Activated T-cell treated with anti-CD3 and anti-CD28 coated beads for 4 hours (primary cell): ENCODE data around the gene CCDC85C.

Source experiments
- DNase-seq: peaks from one replicate; pipeline ENCODE4 v3.0.0-alpha.2; 2020

CCDC85C gene

GRCh38 chr14:99535908-99536778 lies 67.9 kb downstream of the CCDC85C start:
- no peak for DNase-seq

GRCh38 chr14:99535448-99535847 lies 68.6 kb downstream of the CCDC85C start:
- no peak for DNase-seq

DNA sequence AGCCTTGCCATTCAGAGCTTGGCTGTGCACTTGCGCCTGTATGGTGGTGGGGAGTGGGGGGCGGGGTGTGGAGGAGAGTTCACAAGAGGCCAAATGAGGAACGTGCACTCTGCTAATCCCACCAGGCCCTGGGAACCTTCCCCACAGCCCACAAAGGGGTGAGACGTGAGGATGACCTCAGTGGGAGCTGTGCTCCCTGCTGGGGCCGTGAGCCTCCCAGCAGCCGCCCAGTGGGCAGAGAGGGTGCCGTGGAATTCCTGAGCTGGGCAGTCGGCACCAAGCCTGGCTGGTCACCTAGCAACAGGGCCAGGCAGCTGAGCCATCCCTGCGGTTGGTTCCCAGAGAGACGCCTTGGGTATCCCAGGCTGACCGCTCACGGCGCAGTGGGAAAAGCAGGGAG lies 69.1 kb downstream of the CCDC85C start:
- DNase-seq = no peak

DNA sequence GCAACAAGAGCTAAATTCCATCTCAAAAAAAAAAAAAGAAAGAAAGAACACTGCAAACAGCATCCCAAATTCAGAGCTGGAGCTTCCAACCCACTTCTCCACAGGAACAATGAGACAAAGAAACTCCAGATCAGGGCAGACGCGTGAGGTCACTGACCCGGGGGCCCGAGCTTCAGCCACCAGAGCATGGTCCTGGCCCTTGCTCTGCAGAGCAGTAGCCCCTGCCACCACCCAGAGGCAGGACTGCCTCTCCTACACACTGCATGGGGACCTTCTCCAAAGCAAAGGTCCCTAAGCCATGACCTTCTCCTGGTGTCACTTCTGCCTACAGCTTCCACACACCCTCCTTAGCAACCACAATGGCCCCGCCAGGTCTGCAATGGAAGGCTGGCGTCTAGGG lies 69.7 kb downstream of the CCDC85C start:
- no peak for DNase-seq

DNA sequence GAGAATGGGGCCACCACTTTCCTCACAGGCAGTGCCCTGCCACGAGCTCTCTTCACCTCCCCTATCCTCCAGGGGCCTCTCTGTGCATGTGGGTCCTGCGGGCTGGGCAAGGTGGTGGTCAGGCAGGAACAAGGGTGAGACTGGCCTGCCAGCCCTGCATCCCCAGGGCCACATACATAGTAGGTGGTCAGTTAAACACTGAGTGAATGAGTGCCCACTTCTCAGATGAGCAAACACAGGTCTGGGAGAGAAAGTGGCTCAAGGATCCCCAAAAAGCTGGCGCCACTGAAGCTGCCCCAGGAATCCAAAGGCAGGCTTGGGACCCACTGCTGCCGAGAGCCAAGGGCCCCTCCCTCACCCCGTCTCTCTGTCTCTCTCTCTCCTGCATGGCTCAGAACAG lies 71.7 kb downstream of the CCDC85C start:
- DNase-seq = no peak

GRCh38 chr14:99531251-99532096 lies 72.5 kb downstream of the CCDC85C start:
- no peak for DNase-seq

- DNase-seq = no peak
Observed at GRCh38 chr14:99530407-99531155, 73.4 kb downstream of the CCDC85C start.

DNA sequence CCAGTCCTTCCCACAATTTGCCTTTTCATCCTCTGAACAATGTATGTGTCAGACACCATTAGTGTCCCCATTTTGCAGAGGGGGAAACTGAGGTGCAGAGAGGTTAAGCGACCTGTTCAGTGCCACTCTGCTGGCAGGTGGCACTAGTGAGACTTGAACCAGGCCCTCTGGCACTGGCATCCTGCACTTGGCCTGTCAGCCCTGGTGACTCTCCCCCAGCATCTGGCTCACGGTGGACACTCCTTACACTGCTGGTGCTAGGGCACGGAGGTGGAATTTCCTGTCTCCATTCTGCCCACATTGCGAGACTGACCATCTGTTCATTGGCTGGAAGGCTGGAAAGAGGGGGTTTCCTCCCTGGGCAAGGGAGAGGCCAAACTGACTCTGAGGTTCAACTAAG lies 74.1 kb downstream of the CCDC85C start:
- DNase-seq = no peak

- no peak for DNase-seq
Observed at GRCh38 chr14:99527427-99528076, 76.5 kb downstream of the CCDC85C start.

DNA sequence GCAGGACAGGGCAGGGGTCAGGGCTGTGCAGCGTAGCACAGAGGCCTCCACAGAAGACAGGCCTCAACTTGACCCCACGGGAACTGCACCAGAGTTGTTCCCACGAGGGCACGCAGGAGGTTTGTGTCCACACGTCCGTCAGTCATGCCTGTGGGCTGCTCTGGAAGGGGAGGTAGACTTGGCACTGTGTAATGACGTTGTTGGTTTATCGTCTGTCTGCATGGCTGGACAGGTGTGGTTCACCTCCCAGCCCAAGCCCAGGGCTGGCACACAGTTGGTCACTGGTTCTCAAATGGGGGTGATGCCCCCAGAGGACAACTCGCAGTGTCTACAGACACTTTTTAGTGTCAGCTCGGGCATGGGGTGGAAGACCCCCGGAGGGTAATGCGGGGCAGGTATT lies 77.0 kb downstream of the CCDC85C start:
- DNase-seq = no peak

GRCh38 chr14:99525699-99526080 lies 78.3 kb downstream of the CCDC85C start:
- no peak for DNase-seq

GRCh38 chr14:99524804-99525698 lies 79.0 kb downstream of the CCDC85C start:
- no peak for DNase-seq

DNA sequence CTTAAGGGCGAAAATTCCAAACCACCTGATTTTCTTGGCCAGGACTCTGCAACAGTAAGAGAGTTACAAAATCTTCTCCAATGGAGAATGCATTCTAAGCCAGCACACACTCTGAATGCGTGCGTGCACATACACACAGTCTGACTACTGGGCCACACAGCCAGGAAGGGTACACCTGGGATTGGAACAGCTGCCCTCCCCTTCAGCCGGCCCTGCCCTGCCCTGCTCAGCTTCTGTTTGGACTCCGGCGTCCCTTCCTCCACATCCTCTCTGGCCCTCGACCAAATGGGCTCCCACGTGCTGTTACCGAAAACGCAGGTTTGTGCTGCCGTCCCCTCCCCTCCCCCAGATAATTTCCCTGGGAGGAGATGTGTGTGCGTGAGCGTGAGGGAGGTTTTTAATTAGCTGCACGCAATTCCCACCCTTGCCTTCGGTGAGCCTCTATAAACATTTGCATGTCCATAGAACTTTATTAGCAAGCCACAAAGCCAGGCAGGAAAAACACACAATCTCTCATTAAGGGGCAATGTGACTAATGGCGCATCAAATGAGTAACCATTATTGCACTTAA lies 79.8 kb downstream of the CCDC85C start:
- no peak for DNase-seq

GRCh38 chr14:99523704-99524055 lies 80.3 kb downstream of the CCDC85C start:
- no peak for DNase-seq

- no peak for DNase-seq
Observed at GRCh38 chr14:99522934-99523703, 80.9 kb downstream of the CCDC85C start.

DNA sequence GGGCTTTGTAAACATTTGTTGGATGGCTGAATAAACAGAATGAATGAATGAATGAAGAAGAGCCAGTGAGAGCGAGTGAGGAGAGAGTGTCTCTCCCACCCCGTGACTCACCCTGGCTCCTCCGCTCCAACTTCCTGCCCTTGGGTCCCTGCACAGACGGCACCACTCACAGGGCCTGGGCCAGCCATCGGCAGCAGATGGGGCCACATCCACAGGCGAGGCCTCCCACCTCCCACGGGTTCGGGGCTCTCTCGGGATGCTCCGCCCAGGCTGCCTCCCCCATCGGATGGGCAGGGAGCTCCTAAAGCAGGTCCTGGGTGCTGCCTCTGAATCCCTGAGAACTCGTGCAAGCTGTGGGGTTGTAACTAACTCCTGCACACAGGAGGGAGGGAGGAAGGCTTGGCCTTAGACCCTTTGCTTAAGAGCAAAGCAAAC lies 81.5 kb downstream of the CCDC85C start:
- DNase-seq = no peak

GRCh38 chr14:99522025-99522401 lies 82.0 kb downstream of the CCDC85C start:
- DNase-seq = no peak

- no peak for DNase-seq
Observed at GRCh38 chr14:99521176-99522024, 82.6 kb downstream of the CCDC85C start.

- no peak for DNase-seq
Observed at GRCh38 chr14:99520571-99521081, 83.4 kb downstream of the CCDC85C start.
